HG02798 (cell line): Measurements from ENCODE around the gene ITGB2.

Source experiments
- ATAC-seq: cut with Tn5 transposase; IDR thresholded peaks from one replicate; pipeline ENCODE4 v1.9.1; 2021; ENCODE audit warnings: mild to moderate bottlenecking; ENCODE audit not compliant: unreplicated experiment, poor library complexity

Gene ITGB2

GRCh38 chr21:44920694-44921604 is at the start of gene ITGB2:
Gene ITGB2, minus strand, starts transcription at chr21:44920899. Its CDS starts 10,117 bp downstream, at chr21:44910782.
- peak; percentile 60 for ATAC-seq

- no peak for ATAC-seq
Measured at GRCh38 chr21:44969931-44970755, 49.4 kb upstream of the ITGB2 start.

DNA sequence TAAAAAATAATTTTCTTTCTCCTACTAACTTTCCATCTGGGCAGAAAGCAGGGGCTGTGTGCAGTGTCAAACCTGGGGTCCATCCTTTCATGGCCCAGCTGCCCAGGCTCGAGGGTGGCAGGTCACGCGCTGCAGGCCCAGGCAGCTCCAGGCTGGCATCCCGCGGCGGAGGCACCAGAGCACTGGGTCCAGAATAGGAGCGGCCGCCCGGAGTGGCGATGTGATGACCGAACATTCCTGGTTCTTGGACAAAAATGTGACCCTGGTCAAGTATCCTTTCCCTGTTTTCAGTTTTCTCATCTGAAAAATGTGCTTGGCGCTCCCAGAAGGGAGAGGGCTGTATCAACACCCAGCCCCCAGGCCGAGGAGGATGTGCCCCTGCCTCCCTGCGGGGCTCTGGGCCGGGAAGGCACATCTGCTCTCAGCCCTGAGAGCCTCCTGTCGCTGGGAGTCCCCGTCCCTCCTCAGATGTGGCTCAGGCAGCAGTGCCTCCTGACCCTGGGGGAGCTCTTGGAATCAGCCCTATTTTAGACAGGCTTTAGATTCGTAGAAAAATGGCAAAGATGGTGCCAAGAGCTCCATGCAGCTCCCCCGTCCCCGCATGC is 48.5 kb upstream of the ITGB2 start:
- ATAC-seq = no peak

DNA sequence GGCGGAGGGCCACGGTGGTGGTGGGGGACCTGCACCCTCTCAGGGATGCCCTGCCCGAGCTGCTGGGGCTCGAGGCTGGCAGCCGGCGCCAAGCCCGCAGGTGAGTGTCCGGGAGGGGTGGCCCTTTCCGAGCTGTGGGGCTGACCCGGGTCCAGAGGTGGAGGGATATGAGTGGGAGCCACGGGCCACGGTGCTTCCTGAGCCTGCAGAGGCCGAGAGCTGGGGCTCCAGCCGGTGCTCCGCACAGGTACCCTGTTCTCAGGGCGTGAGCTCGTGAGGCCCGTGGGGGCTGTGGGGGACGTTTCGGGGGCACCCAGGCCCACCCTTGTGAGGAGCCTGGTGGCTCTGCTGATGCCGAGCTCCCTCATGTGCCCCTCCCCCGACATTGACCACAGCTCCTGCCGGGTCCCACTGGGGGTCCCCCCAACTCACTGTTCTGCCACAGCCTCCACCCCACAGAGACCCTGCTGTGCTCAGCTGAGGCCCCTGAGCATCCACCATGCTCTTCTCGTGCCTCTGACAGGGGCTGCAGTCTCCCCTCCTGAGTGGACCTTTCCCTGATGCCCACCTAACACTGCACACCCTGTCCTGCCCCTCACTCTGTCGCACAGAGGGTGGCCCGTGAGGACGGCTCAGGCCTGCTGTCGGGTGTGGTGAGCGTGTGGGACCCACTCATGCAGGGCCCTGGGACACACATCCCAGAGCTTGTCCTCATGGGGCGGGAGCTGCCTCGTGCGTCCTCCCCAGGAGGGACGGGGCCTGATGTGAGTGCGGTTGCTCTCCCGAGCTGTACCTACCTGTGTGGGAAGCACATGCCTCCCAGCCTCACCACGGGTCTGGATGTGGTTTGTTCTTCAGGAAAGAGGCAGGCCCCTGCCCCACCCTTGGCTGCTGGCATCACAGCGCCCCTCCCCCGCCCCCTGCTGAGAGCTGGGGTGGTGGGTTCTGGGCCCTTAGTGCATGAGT is 46.7 kb upstream of the ITGB2 start:
- ATAC-seq = no peak

DNA sequence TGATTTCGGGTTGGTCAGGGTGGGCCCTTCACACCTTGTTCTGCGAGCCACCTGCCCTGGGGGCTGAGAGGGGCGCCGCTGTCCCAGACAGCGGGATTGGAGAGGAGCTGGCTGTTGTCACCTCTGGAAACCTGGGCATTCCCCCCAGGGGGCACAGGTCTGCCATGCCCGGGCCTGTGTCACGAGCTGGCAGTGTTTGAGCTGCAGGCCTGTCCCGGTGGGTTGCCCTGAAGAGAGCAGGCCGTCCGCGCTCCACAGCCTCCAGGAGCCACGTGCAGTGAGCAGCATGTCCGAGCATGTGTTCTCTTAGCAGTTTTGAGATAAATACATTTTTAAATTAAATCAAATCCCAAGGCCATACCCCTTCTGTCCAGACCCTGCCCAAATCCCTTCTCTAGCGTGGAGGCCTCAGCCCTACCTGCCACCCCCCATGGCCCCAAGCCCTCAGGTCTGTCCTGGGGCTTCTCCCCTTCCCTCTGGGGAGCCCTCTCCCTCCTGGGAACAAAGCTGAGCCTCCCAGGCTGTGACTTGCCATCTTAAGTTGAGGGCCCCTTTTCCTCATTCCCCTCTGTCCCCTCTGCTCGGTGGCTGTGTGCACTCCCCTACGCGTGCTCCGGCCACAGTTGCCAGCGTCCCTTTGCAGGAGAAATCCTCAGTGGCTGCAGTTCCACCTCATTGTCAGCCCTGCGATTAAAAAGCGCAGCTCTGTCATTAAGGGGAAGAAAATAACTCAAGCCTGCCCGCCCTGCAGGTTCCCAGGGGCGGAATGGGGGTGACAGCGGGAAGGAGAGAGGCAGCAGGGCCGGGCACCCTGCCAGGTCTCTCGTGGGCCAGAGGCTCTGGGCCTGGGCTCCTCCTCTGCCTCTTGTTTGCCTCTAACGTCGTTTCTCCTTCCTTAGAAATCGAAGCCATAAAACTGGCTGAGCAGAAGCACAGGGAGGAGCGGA is 45.7 kb upstream of the ITGB2 start:
- ATAC-seq = no peak

GRCh38 chr21:44965251-44966022 is 44.7 kb upstream of the ITGB2 start:
- ATAC-seq = no peak

DNA sequence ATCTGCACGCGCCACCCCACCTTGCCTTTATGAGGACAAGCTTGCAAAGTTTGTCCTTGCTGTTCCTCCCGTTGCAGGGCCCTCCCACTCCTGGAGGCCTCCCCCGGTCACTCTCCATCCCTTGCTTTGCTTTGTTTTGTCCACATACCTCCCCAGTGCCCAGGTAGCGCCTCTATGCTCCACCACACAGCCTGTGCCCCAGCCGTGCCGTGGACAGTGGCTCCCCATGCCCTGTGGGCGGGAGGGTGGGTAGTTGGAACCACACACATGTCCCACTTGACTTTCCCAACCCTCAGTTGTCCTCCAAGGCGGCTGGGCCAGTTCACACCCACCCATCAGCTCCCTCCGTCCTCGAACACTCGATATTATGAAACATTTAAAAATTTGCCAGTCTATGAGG is 43.7 kb upstream of the ITGB2 start:
- no peak for ATAC-seq

DNA sequence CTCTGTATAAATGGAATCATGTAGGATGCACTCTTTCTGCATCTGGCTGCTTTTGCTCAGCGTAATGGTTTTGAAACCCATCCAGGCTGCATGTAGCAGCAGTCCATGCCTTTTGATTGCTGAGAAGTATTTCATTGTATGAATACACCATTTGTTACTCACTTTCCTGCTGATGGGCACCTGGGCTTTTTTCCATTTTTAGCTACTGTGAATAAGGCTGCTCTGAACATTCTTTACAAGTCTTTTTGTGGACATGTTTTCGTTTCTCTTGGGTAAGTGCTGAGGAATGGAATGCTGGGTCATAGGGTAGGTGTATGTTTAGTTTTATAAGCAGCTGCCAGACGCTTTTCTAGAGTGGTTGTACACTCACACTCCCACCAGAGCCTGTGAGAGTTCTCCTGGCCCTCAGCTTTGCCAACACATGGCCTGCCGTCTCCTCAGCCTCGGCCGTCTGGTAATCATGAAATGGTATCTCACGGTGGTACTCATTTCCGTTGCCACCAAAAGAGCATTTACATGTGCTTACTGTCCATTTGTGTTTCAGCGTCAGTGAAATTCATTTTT is 41.8 kb upstream of the ITGB2 start:
- no peak for ATAC-seq

- ATAC-seq = no peak
Measured at GRCh38 chr21:44960141-44961092, 39.7 kb upstream of the ITGB2 start.

GRCh38 chr21:44959376-44960091 is 38.8 kb upstream of the ITGB2 start:
- ATAC-seq = no peak

- no peak for ATAC-seq
Measured at GRCh38 chr21:44958471-44959191, 37.9 kb upstream of the ITGB2 start.

GRCh38 chr21:44957901-44958451 is 37.3 kb upstream of the ITGB2 start:
- ATAC-seq = no peak

DNA sequence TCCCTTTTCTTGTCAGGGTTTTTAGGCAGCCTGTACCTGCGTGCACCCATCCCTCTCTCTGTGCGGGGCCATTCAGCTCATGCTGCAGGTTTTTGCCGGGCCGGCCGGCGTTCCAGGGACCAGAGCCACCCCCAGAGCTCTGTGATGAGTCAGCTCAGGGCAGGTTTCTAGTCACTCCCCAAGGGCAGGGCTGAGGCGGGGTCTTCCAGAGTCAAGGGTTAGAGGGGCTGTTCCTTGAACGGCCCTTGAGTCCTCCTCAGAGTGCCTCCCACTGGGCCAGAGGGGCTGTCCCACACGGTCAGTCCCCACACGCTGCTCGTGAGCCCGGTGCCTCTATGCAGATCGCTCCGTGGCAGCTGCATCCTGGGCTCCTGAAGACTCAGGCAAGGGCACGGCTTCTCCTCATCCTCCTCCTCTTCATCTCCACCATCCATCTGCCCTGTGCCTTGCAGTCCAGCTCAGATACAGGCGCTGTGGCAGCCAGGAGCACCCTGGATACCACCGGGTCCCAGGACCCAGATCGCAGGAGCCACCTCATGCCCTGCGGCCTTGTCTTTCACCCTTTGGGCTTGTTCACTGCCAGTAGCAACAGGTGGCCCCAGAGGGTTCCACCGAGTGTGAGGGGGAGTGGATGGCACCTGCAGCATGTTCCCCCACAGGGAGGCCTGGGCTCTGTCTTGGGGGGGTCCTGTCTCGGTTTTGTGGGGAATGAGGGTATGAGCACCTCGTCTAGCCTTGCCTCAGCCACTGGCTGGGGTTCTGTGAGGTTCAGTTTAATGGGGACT is 36.5 kb upstream of the ITGB2 start:
- ATAC-seq = no peak

DNA sequence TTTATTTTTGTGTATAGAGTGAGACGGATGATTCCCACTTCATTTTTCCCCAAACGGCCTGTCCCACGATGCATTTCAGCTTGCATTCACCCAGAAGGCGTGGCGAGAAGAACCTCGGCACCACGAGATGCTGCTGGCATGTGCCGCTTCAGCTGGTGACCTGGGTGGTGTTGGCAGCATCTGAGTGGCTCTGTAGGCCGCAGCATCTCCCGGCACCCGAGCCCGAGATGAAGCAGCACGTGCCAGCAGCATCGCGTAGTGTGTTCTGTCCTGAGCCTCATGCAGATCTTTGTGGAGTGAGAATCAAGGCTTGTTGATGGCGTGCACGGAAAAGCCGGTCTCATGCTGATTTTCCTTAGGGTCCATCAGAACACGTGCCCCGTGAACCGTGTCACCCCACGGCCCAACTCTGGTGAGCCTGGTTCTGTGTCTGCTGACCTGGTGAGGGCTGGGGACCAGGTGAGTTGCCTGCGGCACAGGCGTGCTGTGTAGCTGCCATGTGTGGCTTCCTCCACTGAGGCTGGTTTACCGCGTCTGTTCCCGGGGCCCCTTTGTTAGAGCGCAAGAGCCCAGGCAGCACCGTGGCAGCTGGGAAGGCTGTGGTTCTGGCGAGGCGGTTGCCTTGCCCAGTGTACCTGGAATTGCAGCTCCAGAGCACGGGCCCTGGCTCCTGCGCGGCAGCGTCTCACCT is 35.8 kb upstream of the ITGB2 start:
- ATAC-seq = no peak
